ENCODE data around the gene THSD7A. TPM values are rescaled to one million over a fixed set of nuclear protein-coding genes. Genes with fewer than 3 reads are reported as not detected.

The THSD7A gene
- total and polyA plus RNA-seq, 9 of the 15 experiments (the other 6 are each of a cell fraction or from before 2014, with no cell fraction given) = 0.01 to 0.02 TPM; not detected in 7

DNA sequence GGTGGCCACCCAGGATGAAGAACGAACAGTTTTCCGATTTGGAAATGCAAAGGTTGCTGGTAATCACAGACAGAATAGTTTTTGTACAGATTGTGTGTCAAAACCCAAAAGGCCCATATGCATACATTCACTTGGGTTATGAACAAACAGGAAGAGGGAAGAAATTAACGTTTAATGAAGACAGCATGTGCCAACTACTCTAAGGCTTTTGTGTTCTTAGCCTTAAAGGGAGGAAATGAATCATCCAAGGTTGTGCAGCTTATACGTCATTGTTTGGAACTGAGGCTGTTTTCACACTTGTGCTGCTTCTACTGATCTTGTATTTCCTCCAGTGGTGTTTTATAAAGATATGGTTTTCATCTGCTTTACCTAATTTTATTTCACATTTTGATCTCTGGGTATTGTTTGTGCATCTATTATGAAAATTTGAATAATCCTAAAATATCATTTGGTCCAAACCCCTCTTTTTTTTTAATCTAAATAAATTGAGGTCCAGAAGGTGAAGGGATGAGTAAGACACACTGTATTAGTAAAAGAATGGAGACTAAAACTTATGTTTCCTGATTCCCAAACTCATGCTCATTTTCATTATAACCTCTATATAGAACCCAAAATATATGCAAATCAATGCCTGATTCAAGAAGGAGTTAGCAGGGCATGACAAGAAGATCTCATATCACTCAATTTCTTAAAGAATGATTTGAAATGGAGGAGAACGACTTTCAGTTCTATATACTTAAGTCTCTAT lies 373.1 kb downstream of the THSD7A start:
- DNase-seq (ENCODE audit: extremely low read depth in 1 of 4, low spot score in 3 of 4) (no peak), ATAC-seq (no peak), FAIRE-seq (no peak)
- in situ Hi-C loops (cut with MboI) (no loop called here), intact Hi-C loops (cut with micrococcal nuclease) (no loop called here)
- Histone ChIP-seq H3K4me1 (replicated peaks in 1 of 2; ENCODE audit: control insufficient read depth in 2 of 2, insufficient read depth in 2 of 2, low read length in 2 of 2) (no peaks in the 10 kb centered on the region), H3K27me3 (ENCODE audit: control insufficient read depth in 2 of 2, insufficient read depth in 2 of 2, low read length in 2 of 2) (no peaks in the 10 kb centered on the region), H3K4me2 (ENCODE audit: insufficient read depth, low read length) (no peak overlapping the region), H2AFZ (ENCODE audit: low read depth, low read length) (no peak overlapping the region), H3K79me2 (ENCODE audit: control insufficient read depth, insufficient read depth, low read length) (no peaks in the 10 kb centered on the region), H3K4me3 (no peak overlapping the region), H3K27ac (ENCODE audit: extremely low read depth, low read depth, low read length) (no peak overlapping the region), H3K9ac (ENCODE audit: insufficient read depth in 1 of 2, low read depth in 2 of 2, low read length in 2 of 2) (no peak overlapping the region), H4K20me1 (replicated peaks; ENCODE audit: control insufficient read depth, insufficient read depth, low read length) (no peaks in the 10 kb centered on the region), H3K9me3 (replicated peaks; ENCODE audit: control insufficient read depth, insufficient read depth, low read depth, low read length) (peaks cover 1% of the 10 kb centered on the region; the same call in 1 of the 2 replicates), H3K9me1 (ENCODE audit: control insufficient read depth, insufficient read depth, low read length) (no peaks in the 10 kb centered on the region), H3K36me3 (ENCODE audit: control insufficient read depth, insufficient read depth, low read length) (no peaks in the 10 kb centered on the region)
- 0% methylated on average over 5 of the region's 5 CpGs for WGBS (ENCODE audit: insufficient coverage, low coverage, missing lambda C conversion rate)
- ChIA-PET CTCF (ENCODE audit: low intra/inter-chr PET ratio) (no interaction called here), POLR2A (no interaction called here)
- BruUV-seq (replicated peaks) = no TSS peak
- TF ChIP-seq SETDB1 (IDR thresholded peaks at IDR 0.05; ENCODE audit: low read length) (no peak), CBX8 (IDR thresholded peaks at IDR 0.05; ENCODE audit: borderline replicate concordance, extremely low read depth, low read depth, low read length, poor library complexity, severe bottlenecking) (no peak), CTBP1 (IDR thresholded peaks at IDR 0.05; ENCODE audit: borderline replicate concordance) (no peak), ZNF3 (CRISPR knock-in tag; IDR thresholded peaks at IDR 0.05) (no peak), ZNF143 (CRISPR knock-in tag; IDR thresholded peaks at IDR 0.05) (no peak), HLTF (IDR thresholded peaks at IDR 0.05) (no peak), JUNB (CRISPR knock-in tag; conservative IDR thresholded peaks at IDR 0.05) (no peak), KAT7 (CRISPR knock-in tag; IDR thresholded peaks at IDR 0.05; ENCODE audit: borderline replicate concordance) (no peak), POLR3G (IDR thresholded peaks at IDR 0.05; ENCODE audit: extremely low read depth, insufficient read length, insufficient replicate concordance) (no peak)
- TF ChIP-seq, protein P1, sequence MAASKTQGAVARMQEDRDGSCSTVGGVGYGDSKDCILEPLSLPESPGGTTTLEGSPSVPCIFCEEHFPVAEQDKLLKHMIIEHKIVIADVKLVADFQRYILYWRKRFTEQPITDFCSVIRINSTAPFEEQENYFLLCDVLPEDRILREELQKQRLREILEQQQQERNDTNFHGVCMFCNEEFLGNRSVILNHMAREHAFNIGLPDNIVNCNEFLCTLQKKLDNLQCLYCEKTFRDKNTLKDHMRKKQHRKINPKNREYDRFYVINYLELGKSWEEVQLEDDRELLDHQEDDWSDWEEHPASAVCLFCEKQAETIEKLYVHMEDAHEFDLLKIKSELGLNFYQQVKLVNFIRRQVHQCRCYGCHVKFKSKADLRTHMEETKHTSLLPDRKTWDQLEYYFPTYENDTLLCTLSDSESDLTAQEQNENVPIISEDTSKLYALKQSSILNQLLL (CRISPR knock-in tag; IDR thresholded peaks at IDR 0.05; ENCODE audit: borderline replicate concordance) = no peak
- TF ChIP-seq, protein P2, sequence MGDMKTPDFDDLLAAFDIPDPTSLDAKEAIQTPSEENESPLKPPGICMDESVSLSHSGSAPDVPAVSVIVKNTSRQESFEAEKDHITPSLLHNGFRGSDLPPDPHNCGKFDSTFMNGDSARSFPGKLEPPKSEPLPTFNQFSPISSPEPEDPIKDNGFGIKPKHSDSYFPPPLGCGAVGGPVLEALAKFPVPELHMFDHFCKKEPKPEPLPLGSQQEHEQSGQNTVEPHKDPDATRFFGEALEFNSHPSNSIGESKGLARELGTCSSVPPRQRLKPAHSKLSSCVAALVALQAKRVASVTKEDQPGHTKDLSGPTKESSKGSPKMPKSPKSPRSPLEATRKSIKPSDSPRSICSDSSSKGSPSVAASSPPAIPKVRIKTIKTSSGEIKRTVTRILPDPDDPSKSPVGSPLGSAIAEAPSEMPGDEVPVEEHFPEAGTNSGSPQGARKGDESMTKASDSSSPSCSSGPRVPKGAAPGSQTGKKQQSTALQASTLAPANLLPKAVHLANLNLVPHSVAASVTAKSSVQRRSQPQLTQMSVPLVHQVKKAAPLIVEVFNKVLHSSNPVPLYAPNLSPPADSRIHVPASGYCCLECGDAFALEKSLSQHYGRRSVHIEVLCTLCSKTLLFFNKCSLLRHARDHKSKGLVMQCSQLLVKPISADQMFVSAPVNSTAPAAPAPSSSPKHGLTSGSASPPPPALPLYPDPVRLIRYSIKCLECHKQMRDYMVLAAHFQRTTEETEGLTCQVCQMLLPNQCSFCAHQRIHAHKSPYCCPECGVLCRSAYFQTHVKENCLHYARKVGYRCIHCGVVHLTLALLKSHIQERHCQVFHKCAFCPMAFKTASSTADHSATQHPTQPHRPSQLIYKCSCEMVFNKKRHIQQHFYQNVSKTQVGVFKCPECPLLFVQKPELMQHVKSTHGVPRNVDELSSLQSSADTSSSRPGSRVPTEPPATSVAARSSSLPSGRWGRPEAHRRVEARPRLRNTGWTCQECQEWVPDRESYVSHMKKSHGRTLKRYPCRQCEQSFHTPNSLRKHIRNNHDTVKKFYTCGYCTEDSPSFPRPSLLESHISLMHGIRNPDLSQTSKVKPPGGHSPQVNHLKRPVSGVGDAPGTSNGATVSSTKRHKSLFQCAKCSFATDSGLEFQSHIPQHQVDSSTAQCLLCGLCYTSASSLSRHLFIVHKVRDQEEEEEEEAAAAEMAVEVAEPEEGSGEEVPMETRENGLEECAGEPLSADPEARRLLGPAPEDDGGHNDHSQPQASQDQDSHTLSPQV (IDR thresholded peaks at IDR 0.05) = no peak
- TF ChIP-seq, protein P3, sequence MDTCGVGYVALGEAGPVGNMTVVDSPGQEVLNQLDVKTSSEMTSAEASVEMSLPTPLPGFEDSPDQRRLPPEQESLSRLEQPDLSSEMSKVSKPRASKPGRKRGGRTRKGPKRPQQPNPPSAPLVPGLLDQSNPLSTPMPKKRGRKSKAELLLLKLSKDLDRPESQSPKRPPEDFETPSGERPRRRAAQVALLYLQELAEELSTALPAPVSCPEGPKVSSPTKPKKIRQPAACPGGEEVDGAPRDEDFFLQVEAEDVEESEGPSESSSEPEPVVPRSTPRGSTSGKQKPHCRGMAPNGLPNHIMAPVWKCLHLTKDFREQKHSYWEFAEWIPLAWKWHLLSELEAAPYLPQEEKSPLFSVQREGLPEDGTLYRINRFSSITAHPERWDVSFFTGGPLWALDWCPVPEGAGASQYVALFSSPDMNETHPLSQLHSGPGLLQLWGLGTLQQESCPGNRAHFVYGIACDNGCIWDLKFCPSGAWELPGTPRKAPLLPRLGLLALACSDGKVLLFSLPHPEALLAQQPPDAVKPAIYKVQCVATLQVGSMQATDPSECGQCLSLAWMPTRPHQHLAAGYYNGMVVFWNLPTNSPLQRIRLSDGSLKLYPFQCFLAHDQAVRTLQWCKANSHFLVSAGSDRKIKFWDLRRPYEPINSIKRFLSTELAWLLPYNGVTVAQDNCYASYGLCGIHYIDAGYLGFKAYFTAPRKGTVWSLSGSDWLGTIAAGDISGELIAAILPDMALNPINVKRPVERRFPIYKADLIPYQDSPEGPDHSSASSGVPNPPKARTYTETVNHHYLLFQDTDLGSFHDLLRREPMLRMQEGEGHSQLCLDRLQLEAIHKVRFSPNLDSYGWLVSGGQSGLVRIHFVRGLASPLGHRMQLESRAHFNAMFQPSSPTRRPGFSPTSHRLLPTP (IDR thresholded peaks at IDR 0.05; ENCODE audit: borderline replicate concordance, extremely low read depth, insufficient read length) = no peak
